HFF-Myc (cell line): ENCODE measurements around the gene SRSF2.
"Not testable (repeated sequence)": the region's sequence is repeated elsewhere in the genome, so short reads cannot be mapped to it uniquely, and the experiment has no call there.

Experiments
- DNase-seq: peaks from one replicate; pipeline ENCODE4 v3.0.0-alpha.2; 2011; ENCODE audit warnings: low read depth; ENCODE audit errors: extremely low read depth
- H3K4me3 ChIP-seq: replicated peaks from 2 replicates; pipeline ENCODE4 v1.5.1; 2011; ENCODE audit warnings: low read depth, mild to moderate bottlenecking, control low read depth, low read length
- CTCF ChIP-seq: IDR thresholded peaks from 2 replicates; pipeline ENCODE4 v1.5.1; 2012; ENCODE audit warnings: mild to moderate bottlenecking, low read depth, low read length, control low read depth; ENCODE audit errors: missing control alignments

The SRSF2 gene

DNA sequence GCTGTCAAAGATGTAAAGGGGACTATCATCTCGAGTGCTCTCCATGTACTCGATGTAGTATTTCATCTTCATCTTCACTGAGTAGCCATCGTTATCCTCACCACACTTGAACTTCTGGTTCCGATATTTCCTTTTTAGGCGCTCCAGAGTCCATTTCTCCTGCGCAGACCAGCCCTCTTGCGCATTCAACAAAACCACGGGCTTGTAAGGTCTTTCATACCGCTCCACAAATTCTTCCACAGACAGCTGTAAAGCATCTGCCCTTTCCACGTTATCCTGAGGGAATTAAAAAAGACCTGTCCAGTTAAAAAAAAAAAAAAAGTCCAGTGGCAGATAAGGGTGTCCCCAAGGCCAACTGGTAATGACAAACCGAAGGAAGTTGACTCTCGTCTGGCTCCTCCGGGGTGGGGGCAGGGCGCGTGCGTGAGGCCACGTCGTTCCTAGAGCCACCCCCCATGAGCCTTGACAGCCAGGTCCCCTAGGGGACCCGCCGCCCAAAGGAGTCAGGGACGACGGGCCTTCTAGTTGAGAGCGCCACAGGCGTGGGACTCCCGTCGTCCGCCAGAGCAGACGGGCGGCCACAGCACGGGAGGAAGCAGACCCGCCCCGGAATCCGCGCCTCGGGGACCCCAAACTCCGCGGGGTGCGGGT is 11.4 kb downstream of the SRSF2 start:
- no peak for TF ChIP-seq CTCF
- peak overlapping the region; percentile 67 for H3K4me3 ChIP-seq
- DNase-seq: no peak

- TF ChIP-seq CTCF: no peak
- DNase-seq: no peak
- no peak overlapping the region for H3K4me3 ChIP-seq
Measured at GRCh38 chr17:76723812-76724211, 13.3 kb downstream of the SRSF2 start.

DNA sequence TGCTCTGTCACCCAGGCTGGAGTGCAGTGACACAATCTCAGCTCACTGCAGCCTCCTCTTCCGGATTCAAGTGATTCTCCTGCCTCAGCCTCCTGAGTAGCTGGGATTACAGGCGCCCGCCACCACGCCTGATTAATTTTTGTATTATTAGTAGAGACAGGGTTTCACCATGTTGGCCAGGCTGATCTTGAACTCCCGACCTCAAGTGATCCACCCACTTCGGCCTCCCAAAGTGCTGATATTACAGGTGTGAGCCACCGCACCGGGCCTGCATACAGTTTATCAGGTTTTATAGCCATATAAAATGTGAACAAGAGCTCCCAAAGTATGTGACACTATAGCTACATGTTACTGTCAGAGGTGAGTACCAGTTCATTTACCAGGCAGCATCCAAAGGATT is 14.2 kb downstream of the SRSF2 start:
- H3K4me3 ChIP-seq, DNase-seq: not testable (repeated sequence)

DNA sequence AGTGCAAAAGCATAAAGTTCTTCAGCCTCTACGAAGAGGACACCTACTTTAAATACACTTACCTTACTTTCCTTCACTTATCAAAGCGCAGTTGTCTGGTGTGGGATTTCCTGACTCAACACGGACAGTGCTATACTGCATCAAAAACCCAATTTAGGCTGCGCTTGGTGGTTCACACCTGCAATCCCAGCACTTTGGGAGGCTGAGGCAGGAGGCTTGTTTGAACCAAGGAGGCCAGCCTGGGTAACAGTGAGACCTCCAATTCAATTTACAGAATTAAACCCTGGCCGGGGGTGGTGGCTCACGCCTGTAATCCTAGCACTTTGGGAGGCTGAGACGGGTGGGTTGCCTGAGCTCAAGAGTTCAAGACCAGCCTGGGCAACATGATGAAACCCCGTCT is 14.9 kb downstream of the SRSF2 start:
- DNase-seq: no peak
- H3K4me3 ChIP-seq: no peak overlapping the region
- no peak for TF ChIP-seq CTCF

- DNase-seq: no peak
- TF ChIP-seq CTCF: no peak
- H3K4me3 ChIP-seq: no peak overlapping the region
Measured at GRCh38 chr17:76721463-76721862, 15.7 kb downstream of the SRSF2 start.

DNA sequence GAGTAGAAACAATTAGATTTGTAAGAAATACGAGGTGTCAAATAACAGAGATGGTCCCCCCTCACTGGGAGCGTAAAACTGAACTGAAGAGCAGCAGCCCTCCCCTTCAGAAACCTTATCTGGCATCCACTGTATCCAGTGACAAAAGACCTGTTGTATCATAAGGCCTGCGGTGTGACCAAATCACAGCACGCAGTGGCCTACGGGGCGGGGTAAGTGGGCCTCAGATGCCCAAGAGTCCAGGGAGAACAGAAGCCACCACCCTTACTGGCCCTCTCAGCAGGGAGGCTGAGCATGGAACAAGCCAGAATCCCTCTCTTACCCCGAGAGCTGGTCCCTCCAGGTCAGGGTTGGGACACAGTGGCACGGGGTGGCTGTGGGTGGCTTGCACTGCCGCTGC is 16.2 kb downstream of the SRSF2 start:
- no peak for DNase-seq
- H3K4me3 ChIP-seq: no peak overlapping the region
- no peak for TF ChIP-seq CTCF

DNA sequence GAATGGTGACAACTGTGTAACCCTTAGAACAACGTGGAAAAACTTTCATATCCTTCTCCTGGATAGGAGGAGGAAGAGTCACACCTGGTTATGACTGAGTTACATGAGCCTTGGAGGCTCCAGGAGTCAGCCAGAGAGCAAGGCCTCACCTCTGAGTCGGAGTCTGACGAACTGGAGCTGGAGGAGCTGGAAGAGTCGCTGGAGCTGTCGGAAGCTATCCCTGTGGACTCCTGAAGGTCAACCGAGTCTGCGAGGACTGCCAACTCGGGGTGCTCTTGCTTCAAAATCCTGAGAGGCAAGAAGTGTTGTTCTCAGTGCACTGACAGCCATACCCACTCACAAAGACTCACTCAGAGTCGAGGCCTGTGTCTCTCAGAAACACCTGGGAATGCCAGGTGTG is 16.9 kb downstream of the SRSF2 start:
- no peak overlapping the region for H3K4me3 ChIP-seq
- no peak for TF ChIP-seq CTCF
- DNase-seq: no peak
